ENCODE data around the gene RAB28.

Gene RAB28

GRCh38 chr4:13367691-13368090 is 116.4 kb downstream of the RAB28 start:
- no peak for DNase-seq

- no peak for DNase-seq
Measured at GRCh38 chr4:13367244-13367643, 116.9 kb downstream of the RAB28 start.

GRCh38 chr4:13365195-13365594 is 118.9 kb downstream of the RAB28 start:
- DNase-seq, result no peak

- DNase-seq, result no peak
Measured at GRCh38 chr4:13364653-13365052, 119.5 kb downstream of the RAB28 start.

GRCh38 chr4:13364172-13364571 is 120.0 kb downstream of the RAB28 start:
- no peak for DNase-seq

- no peak for DNase-seq
Measured at GRCh38 chr4:13359809-13360208, 124.3 kb downstream of the RAB28 start.

- DNase-seq, result no peak
Measured at GRCh38 chr4:13355111-13355880, 128.8 kb downstream of the RAB28 start.

GRCh38 chr4:13349096-13349495 is 135.0 kb downstream of the RAB28 start:
- no peak for DNase-seq

- no peak for DNase-seq
Measured at GRCh38 chr4:13348216-13348615, 135.9 kb downstream of the RAB28 start.

GRCh38 chr4:13347517-13348125 is 136.5 kb downstream of the RAB28 start:
- no peak for DNase-seq

GRCh38 chr4:13344216-13344615 is 139.9 kb downstream of the RAB28 start:
- no peak for DNase-seq

GRCh38 chr4:13340672-13341071 is 143.5 kb downstream of the RAB28 start:
- no peak for DNase-seq

- DNase-seq, result no peak
Measured at GRCh38 chr4:13331827-13332226, 152.3 kb downstream of the RAB28 start.

- DNase-seq, result no peak
Measured at GRCh38 chr4:13329963-13330362, 154.2 kb downstream of the RAB28 start.

GRCh38 chr4:13329340-13329850 is 154.7 kb downstream of the RAB28 start:
- no peak for DNase-seq

- no peak for DNase-seq
Measured at GRCh38 chr4:13328591-13328990, 155.5 kb downstream of the RAB28 start.

GRCh38 chr4:13327991-13328390 is 156.1 kb downstream of the RAB28 start:
- DNase-seq, result no peak

GRCh38 chr4:13325744-13326143 is 158.4 kb downstream of the RAB28 start:
- DNase-seq, result no peak

GRCh38 chr4:13323921-13324320 is 160.2 kb downstream of the RAB28 start:
- DNase-seq, result no peak

- DNase-seq, result no peak
Measured at GRCh38 chr4:13322681-13323101, 161.4 kb downstream of the RAB28 start.
